Measurements from ENCODE around the gene CFAP90.

The CFAP90 gene

DNA sequence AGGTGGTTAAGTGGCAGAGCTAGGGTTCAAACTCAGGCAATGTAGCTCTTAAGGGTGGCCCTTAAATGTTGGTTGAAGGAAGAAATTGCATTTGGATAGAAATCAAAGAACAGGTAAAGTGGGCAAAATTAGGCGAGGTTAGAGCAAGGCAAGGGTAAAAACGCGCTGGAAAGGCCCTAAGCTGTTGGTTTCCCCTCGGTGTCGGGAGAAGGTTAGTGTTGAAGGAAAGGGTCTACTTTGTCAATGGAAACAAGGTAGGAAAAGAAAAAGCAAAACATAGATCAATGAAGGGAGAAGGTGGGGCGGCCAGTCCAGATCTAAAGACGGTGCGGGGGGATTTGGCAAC lies 17.5 kb upstream of the CFAP90 start:
- H4K8ac ChIP-seq (ENCODE audit: low read depth, low read length): no peak overlapping the region
- WGBS, 2 donors (ENCODE audit: extremely low coverage in 2 of 2, insufficient read length in 2 of 2, insufficient replicate concordance in 1 of 2): no CpG with 5 or more reads among the region's 8 CpGs
- H3K14ac ChIP-seq (ENCODE audit: low read length): no peak overlapping the region
- H3K9ac ChIP-seq (ENCODE audit: low read depth, low read length, poor library complexity): no peak overlapping the region
- no peak overlapping the region for H3K23ac ChIP-seq (ENCODE audit: low read depth, low read length, poor library complexity)
- H2BK120ac ChIP-seq (ENCODE audit: low read depth, low read length): no peak overlapping the region
- peaks cover 0 to 7% of the 10 kb centered on the region in 2 donors for H3K4me1 ChIP-seq (ENCODE audit: control insufficient read depth in 2 of 2, insufficient read depth in 1 of 2, low read depth in 1 of 2, low read length in 2 of 2)
- H3K4ac ChIP-seq (ENCODE audit: low read length): no peak overlapping the region
- H3K36me3 ChIP-seq (replicated peaks in 1 of 2; ENCODE audit: control insufficient read depth in 2 of 2, insufficient read depth in 2 of 2, low read length in 2 of 2): peaks cover 3 to 61% of the 10 kb centered on the region in 2 donors
- H2AFZ ChIP-seq (ENCODE audit: low read length): peak overlapping the region; percentile 92
- peak overlapping the region; percentile 80 for H3K4me2 ChIP-seq (ENCODE audit: insufficient read depth, low read length, poor library complexity, severe bottlenecking)
- H2BK15ac ChIP-seq (ENCODE audit: low read length): no peak overlapping the region
- no peak overlapping the region for H2BK12ac ChIP-seq (ENCODE audit: low read length)
- H2BK5ac ChIP-seq (ENCODE audit: low read length): peak overlapping the region; percentile 35
- no peak overlapping the region for H2AK5ac ChIP-seq (ENCODE audit: low read depth, low read length)
- peak overlapping the region; percentile 24 for H3K18ac ChIP-seq (ENCODE audit: low read length)
- H3K27ac ChIP-seq (replicated peaks; ENCODE audit: low read length): no peak overlapping the region
- H3K9me3 ChIP-seq (replicated peaks in 1 of 2; ENCODE audit: control insufficient read depth in 2 of 2, insufficient read depth in 1 of 2, low read depth in 1 of 2, low read length in 2 of 2): no peaks in the 10 kb centered on the region
- no peaks in the 10 kb centered on the region for H3K27me3 ChIP-seq (ENCODE audit: control insufficient read depth in 3 of 3, insufficient read depth in 3 of 3, low read depth in 1 of 3, low read length in 3 of 3)
- no peak for DNase-seq (ENCODE audit: low spot score)
- peaks cover 4% of the 10 kb centered on the region for H3K79me1 ChIP-seq (ENCODE audit: low read depth, low read length)
- peak overlapping the region; percentile 86 to 99 for H3K4me3 ChIP-seq (ENCODE audit: low read length in 2 of 2)
- no peak overlapping the region for H4K91ac ChIP-seq (ENCODE audit: low read depth, low read length, poor library complexity)

DNA sequence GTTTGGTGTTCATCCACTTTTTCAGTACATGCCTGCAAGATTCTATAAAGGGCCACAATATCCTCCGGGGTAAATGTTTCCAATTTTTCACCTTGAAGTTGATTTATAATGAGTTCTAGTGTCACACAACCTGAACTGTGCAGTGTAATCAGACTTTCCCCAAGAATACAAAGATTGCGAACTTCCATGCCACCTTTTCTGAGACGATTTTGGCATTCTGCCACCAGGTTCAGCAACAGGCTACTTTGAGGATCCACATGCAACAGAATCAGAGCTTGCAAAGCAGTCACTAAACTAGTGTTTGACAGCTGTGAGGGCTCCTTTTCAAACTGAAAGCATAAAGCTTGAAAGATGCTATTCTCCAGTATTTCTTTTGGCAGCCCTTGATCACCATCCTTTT lies 16.3 kb upstream of the CFAP90 start:
- Histone ChIP-seq H2AFZ (ENCODE audit: low read length) (no peak overlapping the region), H3K23ac (ENCODE audit: low read depth, low read length, poor library complexity) (no peak overlapping the region), H3K4me3 (ENCODE audit: low read length in 2 of 2) (no peak overlapping the region), H4K91ac (ENCODE audit: low read depth, low read length, poor library complexity) (no peak overlapping the region), H3K36me3 (replicated peaks in 1 of 2; ENCODE audit: control insufficient read depth in 2 of 2, insufficient read depth in 2 of 2, low read length in 2 of 2) (peaks cover 3 to 62% of the 10 kb centered on the region in 2 donors), H2BK120ac (ENCODE audit: low read depth, low read length) (no peak overlapping the region), H3K18ac (ENCODE audit: low read length) (no peak overlapping the region), H3K4ac (ENCODE audit: low read length) (no peak overlapping the region), H2BK12ac (ENCODE audit: low read length) (no peak overlapping the region), H2BK15ac (ENCODE audit: low read length) (no peak overlapping the region), H2AK5ac (ENCODE audit: low read depth, low read length) (no peak overlapping the region), H3K14ac (ENCODE audit: low read length) (no peak overlapping the region), H4K8ac (ENCODE audit: low read depth, low read length) (no peak overlapping the region), H3K4me2 (ENCODE audit: insufficient read depth, low read length, poor library complexity, severe bottlenecking) (no peak overlapping the region), H3K79me1 (ENCODE audit: low read depth, low read length) (peaks cover 4% of the 10 kb centered on the region), H3K4me1 (ENCODE audit: control insufficient read depth in 2 of 2, insufficient read depth in 1 of 2, low read depth in 1 of 2, low read length in 2 of 2) (peaks cover 0 to 7% of the 10 kb centered on the region in 2 donors), H3K27me3 (ENCODE audit: control insufficient read depth in 3 of 3, insufficient read depth in 3 of 3, low read depth in 1 of 3, low read length in 3 of 3) (no peaks in the 10 kb centered on the region), H3K9ac (ENCODE audit: low read depth, low read length, poor library complexity) (no peak overlapping the region), H3K9me3 (replicated peaks in 1 of 2; ENCODE audit: control insufficient read depth in 2 of 2, insufficient read depth in 1 of 2, low read depth in 1 of 2, low read length in 2 of 2) (no peaks in the 10 kb centered on the region), H2BK5ac (ENCODE audit: low read length) (no peak overlapping the region), H3K27ac (replicated peaks; ENCODE audit: low read length) (no peak overlapping the region)
- no peak for DNase-seq (ENCODE audit: low spot score)
- no CpG with 5 or more reads among the region's 3 CpGs for WGBS, 2 donors (ENCODE audit: extremely low coverage in 2 of 2, insufficient read length in 2 of 2, insufficient replicate concordance in 1 of 2)

DNA sequence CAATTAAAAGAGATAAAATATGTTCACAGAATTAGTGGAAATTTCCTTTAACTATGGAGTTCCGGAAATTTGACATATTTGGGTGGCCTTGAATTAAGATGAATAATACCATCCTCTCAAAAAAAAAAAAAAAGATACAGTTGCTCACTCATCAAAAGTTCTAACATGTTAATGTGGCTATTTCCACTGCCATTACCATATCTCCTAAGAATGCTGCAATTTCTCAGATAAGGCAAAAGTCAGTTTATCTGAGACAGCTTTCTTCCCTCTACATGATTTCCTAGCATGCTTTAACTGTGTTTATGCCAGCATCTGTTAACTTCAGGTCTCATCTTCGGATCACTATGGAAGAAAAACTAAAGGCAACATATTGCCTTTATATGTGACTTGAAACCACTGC lies 15.3 kb upstream of the CFAP90 start:
- no peak overlapping the region for H3K9ac ChIP-seq (ENCODE audit: low read depth, low read length, poor library complexity)
- no peak overlapping the region for H3K4ac ChIP-seq (ENCODE audit: low read length)
- no peak overlapping the region for H4K91ac ChIP-seq (ENCODE audit: low read depth, low read length, poor library complexity)
- no peak overlapping the region for H4K8ac ChIP-seq (ENCODE audit: low read depth, low read length)
- no peak overlapping the region for H2AK5ac ChIP-seq (ENCODE audit: low read depth, low read length)
- H3K36me3 ChIP-seq (replicated peaks in 1 of 2; ENCODE audit: control insufficient read depth in 2 of 2, insufficient read depth in 2 of 2, low read length in 2 of 2): peaks cover 4 to 62% of the 10 kb centered on the region in 2 donors
- H2BK5ac ChIP-seq (ENCODE audit: low read length): no peak overlapping the region
- no peak overlapping the region for H3K23ac ChIP-seq (ENCODE audit: low read depth, low read length, poor library complexity)
- H3K4me1 ChIP-seq (ENCODE audit: control insufficient read depth in 2 of 2, insufficient read depth in 1 of 2, low read depth in 1 of 2, low read length in 2 of 2): peaks cover 0 to 7% of the 10 kb centered on the region in 2 donors
- H2AFZ ChIP-seq (ENCODE audit: low read length): no peak overlapping the region
- no peak overlapping the region for H2BK120ac ChIP-seq (ENCODE audit: low read depth, low read length)
- H3K79me1 ChIP-seq (ENCODE audit: low read depth, low read length): peaks cover 4% of the 10 kb centered on the region
- H3K9me3 ChIP-seq (replicated peaks in 1 of 2; ENCODE audit: control insufficient read depth in 2 of 2, insufficient read depth in 1 of 2, low read depth in 1 of 2, low read length in 2 of 2): no peaks in the 10 kb centered on the region
- no peak overlapping the region for H3K27ac ChIP-seq (replicated peaks; ENCODE audit: low read length)
- no peak overlapping the region for H3K14ac ChIP-seq (ENCODE audit: low read length)
- no peak overlapping the region for H3K4me3 ChIP-seq (ENCODE audit: low read length in 2 of 2)
- WGBS, 2 donors (ENCODE audit: extremely low coverage in 2 of 2, insufficient read length in 2 of 2, insufficient replicate concordance in 1 of 2): no CpG with 5 or more reads among the region's 2 CpGs
- no peak overlapping the region for H2BK12ac ChIP-seq (ENCODE audit: low read length)
- H3K18ac ChIP-seq (ENCODE audit: low read length): no peak overlapping the region
- no peak overlapping the region for H2BK15ac ChIP-seq (ENCODE audit: low read length)
- no peak overlapping the region for H3K4me2 ChIP-seq (ENCODE audit: insufficient read depth, low read length, poor library complexity, severe bottlenecking)
- no peak for DNase-seq (ENCODE audit: low spot score)
- no peaks in the 10 kb centered on the region for H3K27me3 ChIP-seq (ENCODE audit: control insufficient read depth in 3 of 3, insufficient read depth in 3 of 3, low read depth in 1 of 3, low read length in 3 of 3)

DNA sequence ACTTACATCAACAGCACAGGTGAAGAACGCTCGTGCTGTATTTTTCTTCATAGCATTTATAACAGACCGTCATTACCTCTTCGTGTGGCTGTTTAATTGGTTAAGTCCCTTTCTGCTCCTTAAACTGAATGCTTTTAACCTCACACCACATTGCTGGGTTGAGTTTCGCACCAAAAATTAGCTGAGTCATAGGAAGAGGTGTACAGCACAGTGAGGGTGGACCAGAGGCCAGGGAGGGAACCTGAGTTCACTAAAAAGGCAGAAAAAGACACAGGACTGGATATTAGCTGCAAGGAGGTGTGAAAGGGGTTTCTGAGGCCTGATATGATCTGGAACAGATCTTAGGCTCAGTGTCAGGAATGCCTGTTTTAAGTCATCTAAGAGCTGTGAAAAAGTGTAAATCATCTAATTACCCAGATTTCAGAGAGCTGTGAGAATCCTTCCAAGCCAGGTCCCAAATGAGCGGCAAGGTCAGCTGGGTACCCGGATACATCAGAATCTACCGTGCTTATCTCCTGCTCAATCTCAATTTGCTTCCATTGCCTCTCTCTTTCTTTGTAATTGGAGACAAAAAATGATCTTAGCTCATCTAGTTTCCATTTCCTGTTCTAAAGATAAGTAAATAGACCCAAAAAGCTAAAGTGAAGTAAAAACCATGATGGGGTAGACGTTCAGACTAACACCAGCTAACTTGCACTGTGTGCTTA lies 7.1 kb upstream of the CFAP90 start:
- Histone ChIP-seq H3K4me1 (ENCODE audit: control insufficient read depth in 2 of 2, insufficient read depth in 1 of 2, low read depth in 1 of 2, low read length in 2 of 2) (no peaks in the 10 kb centered on the region), H2AFZ (ENCODE audit: low read length) (no peak overlapping the region)
- no peak for DNase-seq (ENCODE audit: low spot score)

More for the DNA sequence above, 7.1 kb upstream of the CFAP90 start:
- Histone ChIP-seq H2BK120ac (ENCODE audit: low read depth, low read length) (no peak overlapping the region), H3K36me3 (replicated peaks in 1 of 2; ENCODE audit: control insufficient read depth in 2 of 2, insufficient read depth in 2 of 2, low read length in 2 of 2) (peaks cover 11 to 57% of the 10 kb centered on the region in 2 donors), H3K14ac (ENCODE audit: low read length) (no peak overlapping the region), H4K8ac (ENCODE audit: low read depth, low read length) (no peak overlapping the region), H3K4me2 (ENCODE audit: insufficient read depth, low read length, poor library complexity, severe bottlenecking) (no peak overlapping the region), H3K79me1 (ENCODE audit: low read depth, low read length) (no peaks in the 10 kb centered on the region), H3K27me3 (ENCODE audit: control insufficient read depth in 3 of 3, insufficient read depth in 3 of 3, low read depth in 1 of 3, low read length in 3 of 3) (peaks cover 0 to 2% (median 0%) of the 10 kb centered on the region in 3 experiments), H3K27ac (replicated peaks; ENCODE audit: low read length) (no peak overlapping the region), H3K9me3 (replicated peaks in 1 of 2; ENCODE audit: control insufficient read depth in 2 of 2, insufficient read depth in 1 of 2, low read depth in 1 of 2, low read length in 2 of 2) (peaks cover 0 to 3% of the 10 kb centered on the region in 2 donors), H2BK5ac (ENCODE audit: low read length) (no peak overlapping the region), H3K18ac (ENCODE audit: low read length) (no peak overlapping the region), H3K9ac (ENCODE audit: low read depth, low read length, poor library complexity) (no peak overlapping the region), H2BK15ac (ENCODE audit: low read length) (no peak overlapping the region), H3K23ac (ENCODE audit: low read depth, low read length, poor library complexity) (no peak overlapping the region), H2AK5ac (ENCODE audit: low read depth, low read length) (no peak overlapping the region), H3K4me3 (ENCODE audit: low read length in 2 of 2) (no peak overlapping the region), H3K4ac (ENCODE audit: low read length) (no peak overlapping the region), H2BK12ac (ENCODE audit: low read length) (no peak overlapping the region), H4K91ac (ENCODE audit: low read depth, low read length, poor library complexity) (no peak overlapping the region)
- no CpG with 5 or more reads among the region's 9 CpGs for WGBS, 2 donors (ENCODE audit: extremely low coverage in 2 of 2, insufficient read length in 2 of 2, insufficient replicate concordance in 1 of 2)

Data from neuronal stem cell (in vitro differentiated cells).